K562 (cell line): ENCODE data around the gene NEDD4. TPM values are rescaled to one million over a fixed set of nuclear protein-coding genes. Genes with fewer than 3 reads are reported as not detected.

Source experiments
- ATAC-seq: fragments of 200-7000 bp; cut with Tn5 transposase; 3 replicates; pipeline ENCODE4 v1.9.1; 2020; ENCODE audit warnings: moderate library complexity
- BruUV-seq: library from RNA; stranded (reverse); fragments of 400-500 nt; replicated peaks from 2 replicates; lab custom pipeline; 2021; lab: Mats Ljungman, UMichigan
- CTCF ChIA-PET: fragments of 300-600 bp; formaldehyde crosslinking; extraction: SDS; loops from one replicate; lab custom pipeline; 2021; ENCODE audit warnings: low intra/inter-chr PET ratio; lab: Yijun Ruan, JAX
- POLR2A ChIA-PET: fragments of 300-600, 350-650 bp; sonication (Branson Sonifier 250); formaldehyde crosslinking; extraction: SDS; loops from one replicate; lab custom pipeline; 2021; ENCODE audit warnings: antibody characterized with exemption, inconsistent platforms; lab: Yijun Ruan, JAX
- DNase-seq, 4 experiments: peaks; one replicate each; pipeline versions ENCODE4 v3.0.0 to v3.0.0-alpha.2; 2011 to 2018; ENCODE audit warnings: low spot score in 3 of 4, mixed read lengths in 3 of 4; ENCODE audit errors: extremely low read depth in 1 of 4
- FAIRE-seq: peaks from 2 replicates; lab custom pipeline; 2011; peaks lifted over from hg19 to GRCh38; lab: Jason Lieb, UNC
- H2AFZ ChIP-seq: 2 replicates; pipeline ENCODE4 v1.6.0; 2011; ENCODE audit warnings: low read depth, low read length, control low read depth, inconsistent platforms
- H3K27ac ChIP-seq: fragments of 200-600 bp; 3 replicates; pipeline ENCODE4 v1.8.0; 2011; ENCODE audit warnings: low read depth, mild to moderate bottlenecking, control low read depth, inconsistent platforms, low read length, moderate library complexity, mixed read lengths; ENCODE audit errors: extremely low read depth
- H3K27me3 ChIP-seq, 2 experiments: fragments of 300-600 bp in 1 of 2; 2 replicates in 1 of 2; 3 replicates in 1 of 2; pipeline versions ENCODE4 v1.6.0 to v1.8.0; 2011; ENCODE audit warnings: inconsistent platforms in 2 of 2, low read length in 2 of 2, mild to moderate bottlenecking in 1 of 2, mixed read lengths in 1 of 2, moderate library complexity in 1 of 2; ENCODE audit not compliant: control insufficient read depth in 2 of 2, insufficient read depth in 2 of 2
- H3K36me3 ChIP-seq: fragments of 300-600 bp; 3 replicates; pipeline ENCODE4 v1.8.0; 2011; ENCODE audit warnings: mild to moderate bottlenecking, low read length, inconsistent platforms; ENCODE audit not compliant: control insufficient read depth, insufficient read depth
- H3K4me1 ChIP-seq, 2 experiments: fragments of 200-600 bp in 1 of 2; replicated peaks in 1 of 2; 2 replicates in 1 of 2; 3 replicates in 1 of 2; pipeline versions ENCODE4 v1.5.1 to v1.8.0; 2011; ENCODE audit warnings: inconsistent platforms in 2 of 2, low read length in 2 of 2, mild to moderate bottlenecking in 1 of 2, mixed read lengths in 1 of 2, moderate library complexity in 1 of 2; ENCODE audit not compliant: control insufficient read depth in 2 of 2, insufficient read depth in 2 of 2
- H3K4me2 ChIP-seq: 2 replicates; pipeline ENCODE4 v1.6.1; 2011; ENCODE audit warnings: low read length, control low read depth, inconsistent platforms, mixed read lengths; ENCODE audit not compliant: insufficient read depth
- H3K4me3 ChIP-seq: fragments of 200-600 bp; sonication (generic), shearing (Covaris generic); 2 replicates; pipeline ENCODE4 v1.5.1; 2016; ENCODE audit warnings: control low read depth, inconsistent platforms
- H3K79me2 ChIP-seq: fragments of 200-600 bp; 3 replicates; pipeline ENCODE4 v1.8.0; 2011; ENCODE audit warnings: low read length, inconsistent platforms; ENCODE audit not compliant: control insufficient read depth, insufficient read depth
- H3K9ac ChIP-seq, 2 experiments: 2 replicates each; pipeline versions ENCODE4 v1.6.0 to v1.6.1; 2011; ENCODE audit warnings: low read depth in 2 of 2, low read length in 2 of 2, control low read depth in 1 of 2, inconsistent platforms in 1 of 2, mild to moderate bottlenecking in 1 of 2, mixed read lengths in 1 of 2; ENCODE audit not compliant: insufficient read depth in 1 of 2
- H3K9me1 ChIP-seq: one replicate; pipeline ENCODE4 v1.6.0; 2011; ENCODE audit warnings: inconsistent platforms, mild to moderate bottlenecking, low read length, moderate library complexity; ENCODE audit not compliant: control insufficient read depth, insufficient read depth
- H3K9me3 ChIP-seq: replicated peaks from 2 replicates; pipeline ENCODE4 v1.5.1; 2011; ENCODE audit warnings: low read depth, low read length, inconsistent platforms; ENCODE audit not compliant: control insufficient read depth, insufficient read depth
- H4K20me1 ChIP-seq: replicated peaks from 2 replicates; pipeline ENCODE4 v1.6.1; 2011; ENCODE audit warnings: low read length, inconsistent platforms, mixed read lengths; ENCODE audit not compliant: control insufficient read depth, insufficient read depth
- CHD2 ChIP-seq: IDR thresholded peaks from 2 replicates; pipeline ENCODE4 v1.6.1; 2011; ENCODE audit warnings: low read depth, low read length
- CTBP1 ChIP-seq: fragments of 450-650 bp; IDR thresholded peaks from 2 replicates; pipeline ENCODE4 v1.6.1; 2016; ENCODE audit warnings: borderline replicate concordance
- DIDO1 ChIP-seq: fragments of 450-650 bp; IDR thresholded peaks from 2 replicates; pipeline ENCODE4 v1.6.1; 2016; ENCODE audit warnings: low read depth, missing biosample characterization, missing genetic modification characterization
- ESRRB ChIP-seq: fragments of 250-450 bp; sonication (Bioruptor Pico); IDR thresholded peaks from 2 replicates; pipeline ENCODE4 v1.5.0; 2020; ENCODE audit warnings: mild to moderate bottlenecking, moderate library complexity, borderline replicate concordance
- NFIC ChIP-seq: fragments of 450-650 bp; IDR thresholded peaks from 2 replicates; pipeline ENCODE4 v1.6.1; 2017; ENCODE audit warnings: mild to moderate bottlenecking, inconsistent platforms
- POLR3A ChIP-seq: IDR thresholded peaks from 2 replicates; pipeline ENCODE4 v1.6.1; 2011; ENCODE audit warnings: borderline replicate concordance, mild to moderate bottlenecking, moderate library complexity; ENCODE audit not compliant: insufficient read length, insufficient read depth; ENCODE audit errors: extremely low read depth
- RFX5 ChIP-seq: IDR thresholded peaks from 2 replicates; pipeline ENCODE4 v1.6.1; 2011; ENCODE audit warnings: low read depth, mild to moderate bottlenecking, improper control_type of control experiment, low read length
- SAP30 ChIP-seq: fragments of 200-600 bp; sonication (generic); IDR thresholded peaks from 2 replicates; pipeline ENCODE4 v1.6.1; 2012; ENCODE audit warnings: borderline replicate concordance, low read depth, mild to moderate bottlenecking, moderate library complexity, low read length, control low read depth, inconsistent platforms; ENCODE audit not compliant: insufficient read depth, poor library complexity, severe bottlenecking
- SMAD2 ChIP-seq: fragments of 150-350 bp; IDR thresholded peaks from 2 replicates; pipeline ENCODE4 v1.6.1; 2014; ENCODE audit warnings: low read depth, mild to moderate bottlenecking, low read length
- SMAD4 ChIP-seq: fragments of 250-450 bp; sonication (Bioruptor Pico); conservative IDR thresholded peaks from 2 replicates; pipeline ENCODE4 v1.8.0; 2021; ENCODE audit warnings: inconsistent platforms, mild to moderate bottlenecking, moderate library complexity
- SMC3 ChIP-seq: conservative IDR thresholded peaks from 2 replicates; pipeline ENCODE4 v1.6.1; 2011; ENCODE audit warnings: low read depth, low read length, improper control_type of control experiment; ENCODE audit not compliant: insufficient read depth
- SRSF7 ChIP-seq: fragments of 200-400 bp; formaldehyde crosslinking; optimal IDR thresholded peaks from 2 replicates; pipeline ENCODE3; 2017; ENCODE audit warnings: mild to moderate bottlenecking, low read depth, low read length
- SUPT5H ChIP-seq: fragments of 450-650 bp; IDR thresholded peaks from 2 replicates; pipeline ENCODE4 v1.6.1; 2016
- U2AF2 ChIP-seq: fragments of 200-400 bp; formaldehyde crosslinking; optimal IDR thresholded peaks from 2 replicates; pipeline ENCODE3; 2017; ENCODE audit warnings: low read depth, mild to moderate bottlenecking, low read length
- ZNF766 ChIP-seq: fragments of 200-800 bp; sonication (Bioruptor generic); conservative IDR thresholded peaks from 2 replicates; pipeline ENCODE4 v1.6.1; 2016; ENCODE audit warnings: missing genetic modification characterization, missing compliant biosample characterization
- WGBS: fragments of 100-300 bp; shearing (Covaris generic); methylation state at CpG from one replicate; pipeline ENCODE4 v1.1.6; 2016; ENCODE audit warnings: low coverage, mixed read lengths; ENCODE audit not compliant: insufficient coverage; ENCODE audit errors: missing lambda C conversion rate; 5-methylcytosine and 5-hydroxymethylcytosine counted together
- in situ Hi-C: fragments of 300-500 bp; cut with MboI; formaldehyde crosslinking; loops from 4 replicates; pipeline ENCODE4 v1.15.0; 2018; ENCODE audit warnings: inconsistent platforms, mixed read lengths
- intact Hi-C: fragments of 100-400 bp; cut with micrococcal nuclease; formaldehyde crosslinking; loops from 2 replicates; pipeline ENCODE4 v1.14.2; 2022
- polyA plus RNA-seq, 8 experiments: library from polyadenylated mRNA; depleted of rRNA in 4 of 8; stranded (reverse) in 5 of 8; unstranded in 3 of 8; fragments of >200 nt; fragmentation: Nextera tagmentation in 2 of 8; fragmentation: Illumina TruSeq in 1 of 8; extraction: Ambion mirVana in 2 of 8; extraction: Trizol in 1 of 8; gene quantifications; 2 replicates each; pipeline versions ENCODE4 v1.2.1 to v1.2.3, GENCODE V29; 2011 to 2014; ENCODE audit warnings: inconsistent platforms in 1 of 8, missing spikeins in 1 of 8
- total RNA-seq, 7 experiments: library from RNA; depleted of rRNA in 6 of 7; stranded (reverse); fragments of >200 nt in 6 of 7; fragmentation: Illumina TruSeq in 2 of 7; extraction: Trizol in 2 of 7; gene quantifications; 2 replicates each; pipeline versions ENCODE4 v1.2.1 to v1.2.3, GENCODE V29; 2011 to 2021; ENCODE audit warnings: low replicate concordance in 1 of 7
- TF ChIP-seq, protein P1 (sequence below): fragments of 450-650 bp; formaldehyde crosslinking; IDR thresholded peaks from 2 replicates; pipeline ENCODE4 v1.4.0; 2020; ENCODE audit warnings: mild to moderate bottlenecking, mixed read lengths

Gene NEDD4
- total and polyA plus RNA-seq, 9 of the 15 experiments (the other 6 are each of a cell fraction or from before 2014, with no cell fraction given): 7.2 to 23.7 (median 17.3) TPM

DNA sequence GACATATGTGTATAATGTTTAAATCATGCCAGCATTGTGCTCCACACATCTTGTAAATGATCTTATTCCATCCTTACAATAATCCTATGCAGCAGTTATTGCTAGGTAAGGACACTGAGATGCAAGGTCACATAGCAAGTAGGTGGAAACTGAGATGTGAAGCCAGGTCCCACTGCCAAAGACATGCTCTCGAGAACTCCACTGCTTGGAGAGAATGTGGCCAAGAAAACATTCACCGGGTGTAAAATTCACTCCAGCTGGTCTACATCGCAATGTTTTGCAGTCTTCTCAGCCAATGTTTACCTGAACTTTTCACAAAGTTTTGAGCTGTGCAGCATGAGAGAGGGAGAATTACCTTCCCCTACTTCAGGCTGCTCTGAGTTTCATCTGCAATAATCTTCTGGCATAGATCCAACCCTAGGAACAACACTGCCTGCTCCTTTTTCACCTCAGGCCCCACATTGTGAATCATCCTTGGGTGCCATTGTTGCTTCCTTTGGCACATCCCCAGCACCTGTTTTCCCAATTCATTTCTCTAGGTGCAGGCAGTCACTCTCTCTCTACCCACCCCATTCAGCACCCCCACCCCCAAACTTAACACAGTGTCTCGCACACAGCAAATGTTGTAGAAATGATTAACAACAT is 197.0 kb downstream of the NEDD4 start:
- Histone ChIP-seq H3K79me2 (no peaks in the 10 kb centered on the region), H3K4me1 (no peaks in the 10 kb centered on the region), H3K4me3 (no peak overlapping the region), H3K9ac (no peak overlapping the region), H3K36me3 (no peaks in the 10 kb centered on the region), H3K9me3 (no peaks in the 10 kb centered on the region), H2AFZ (no peak overlapping the region), H4K20me1 (no peaks in the 10 kb centered on the region), H3K4me2 (no peak overlapping the region), H3K9me1 (no peaks in the 10 kb centered on the region), H3K27ac (no peak overlapping the region)
- 2% methylated on average over 4 of the region's 4 CpGs for WGBS
- no peak for ATAC-seq
- in situ Hi-C loops: no loop called here
- CTCF ChIA-PET: no interaction called here
- no TSS peak for BruUV-seq
- POLR2A ChIA-PET: no interaction called here
- TF ChIP-seq SMC3 (no peak), SUPT5H (no peak), SMAD4 (CRISPR knock-in tag) (no peak), RFX5 (no peak), NFIC (peak; percentile 27; the same call in 1 of the 2 replicates)
- TF ChIP-seq, all 486 proteins: peak for 1
- DNase-seq: no peak
- H3K27me3 ChIP-seq: no peaks in the 10 kb centered on the region; a peak in 1 of 5 replicates
- no peak for FAIRE-seq
- intact Hi-C loops: no loop called here

DNA sequence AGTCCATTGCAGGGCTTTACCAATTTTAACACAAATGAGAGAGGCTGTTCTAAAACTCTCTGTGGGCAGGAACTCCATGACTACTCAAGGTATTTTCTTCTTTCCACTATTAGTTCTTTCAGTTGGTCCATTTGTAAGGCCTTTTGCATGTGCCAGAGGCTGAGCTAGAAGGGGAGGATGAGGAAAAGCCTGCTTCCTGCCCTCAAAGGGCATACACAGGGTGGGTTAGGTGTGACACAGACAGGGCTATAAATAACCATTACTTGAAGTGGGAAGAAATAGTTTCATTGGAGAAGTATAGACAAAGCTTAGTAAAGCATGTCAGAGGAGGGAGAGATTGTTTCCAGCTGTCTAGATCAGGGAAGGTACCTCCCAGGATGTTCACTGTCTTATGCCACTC is 198.4 kb downstream of the NEDD4 start:
- Histone ChIP-seq H3K9ac (no peak overlapping the region), H3K79me2 (no peaks in the 10 kb centered on the region), H3K4me1 (no peaks in the 10 kb centered on the region), H3K9me1 (no peaks in the 10 kb centered on the region), H3K27ac (no peak overlapping the region), H3K9me3 (no peaks in the 10 kb centered on the region), H3K4me2 (no peak overlapping the region), H4K20me1 (no peaks in the 10 kb centered on the region), H3K4me3 (no peak overlapping the region), H2AFZ (no peak overlapping the region), H3K36me3 (no peaks in the 10 kb centered on the region), H3K27me3 (no peaks in the 10 kb centered on the region; a peak in 1 of 5 replicates)
- CTCF ChIA-PET: no interaction called here
- no peak for ATAC-seq
- POLR2A ChIA-PET: no interaction called here
- intact Hi-C loops (no loop called here), in situ Hi-C loops (no loop called here)
- no peak for FAIRE-seq
- DNase-seq: no peak
- BruUV-seq: no TSS peak
- TF ChIP-seq, protein P1, sequence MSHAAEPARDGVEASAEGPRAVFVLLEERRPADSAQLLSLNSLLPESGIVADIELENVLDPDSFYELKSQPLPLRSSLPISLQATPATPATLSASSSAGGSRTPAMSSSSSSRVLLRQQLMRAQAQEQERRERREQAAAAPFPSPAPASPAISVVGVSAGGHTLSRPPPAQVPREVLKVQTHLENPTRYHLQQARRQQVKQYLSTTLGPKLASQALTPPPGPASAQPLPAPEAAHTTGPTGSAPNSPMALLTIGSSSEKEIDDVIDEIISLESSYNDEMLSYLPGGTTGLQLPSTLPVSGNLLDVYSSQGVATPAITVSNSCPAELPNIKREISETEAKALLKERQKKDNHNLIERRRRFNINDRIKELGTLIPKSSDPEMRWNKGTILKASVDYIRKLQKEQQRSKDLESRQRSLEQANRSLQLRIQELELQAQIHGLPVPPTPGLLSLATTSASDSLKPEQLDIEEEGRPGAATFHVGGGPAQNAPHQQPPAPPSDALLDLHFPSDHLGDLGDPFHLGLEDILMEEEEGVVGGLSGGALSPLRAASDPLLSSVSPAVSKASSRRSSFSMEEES (CRISPR knock-in tag): no peak
- TF ChIP-seq SAP30 (no peak), CHD2 (no peak), POLR3A (no peak), CTBP1 (no peak), SMAD2 (no peak), ZNF766 (CRISPR knock-in tag) (no peak), U2AF2 (no peak), DIDO1 (no peak), SRSF7 (no peak), ESRRB (CRISPR knock-in tag) (no peak)
